T-helper 1 cell treated with Interleukin-12 subunit alpha and Interleukin-12 subunit beta and Interleukin-4 antibody, amounts not matched to agents 30 ng/mL and 1 ng/mL, for 36 hours (primary cell): ENCODE measurements around the gene SASS6. TPM values are rescaled to one million over a fixed set of nuclear protein-coding genes. Genes with fewer than 3 reads are reported as not detected.

Experiments
- intact Hi-C: fragments of 100-400 bp; cut with micrococcal nuclease; formaldehyde crosslinking; loops from one replicate; pipeline ENCODE4 v1.15.1; 2024
- total RNA-seq: library from RNA; stranded (reverse); gene quantifications from 2 replicates; pipeline ENCODE4 v1.2.3, GENCODE V29; 2022

Gene SASS6
- total RNA-seq, 1 donor from 2014 or later, result 11.2 TPM

- intact Hi-C loops, result no loop called here
Observed at GRCh38 chr1:100115524-100115923, 17.2 kb downstream of the SASS6 start.

DNA sequence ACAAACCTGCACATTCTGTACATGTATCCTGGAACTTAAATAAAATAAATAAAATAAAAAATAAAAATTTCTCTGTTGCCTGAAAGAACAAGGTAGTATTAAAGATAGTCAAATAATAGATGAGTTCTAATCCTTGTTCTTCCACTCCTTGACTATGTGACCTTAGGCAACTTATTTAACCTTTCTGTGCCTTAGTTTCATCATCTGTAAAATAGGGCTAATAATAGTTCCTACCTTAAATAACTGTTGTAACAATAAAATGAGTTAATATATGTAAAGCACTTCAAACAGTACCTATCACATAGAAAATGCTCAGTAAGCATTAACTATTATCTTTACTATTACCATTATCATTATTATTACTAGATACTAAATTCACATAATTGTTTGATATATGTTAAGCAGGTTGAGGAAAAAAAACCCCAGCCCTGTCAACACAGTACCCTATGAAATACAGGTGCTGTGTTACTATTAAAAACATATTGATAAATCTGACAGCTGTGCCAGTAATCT lies 23.1 kb downstream of the SASS6 start:
- intact Hi-C loops, result loop anchor here (5.0 kb wide), 1 partner anchor 32 kb away; no protein-coding TSS in a partner anchor

DNA sequence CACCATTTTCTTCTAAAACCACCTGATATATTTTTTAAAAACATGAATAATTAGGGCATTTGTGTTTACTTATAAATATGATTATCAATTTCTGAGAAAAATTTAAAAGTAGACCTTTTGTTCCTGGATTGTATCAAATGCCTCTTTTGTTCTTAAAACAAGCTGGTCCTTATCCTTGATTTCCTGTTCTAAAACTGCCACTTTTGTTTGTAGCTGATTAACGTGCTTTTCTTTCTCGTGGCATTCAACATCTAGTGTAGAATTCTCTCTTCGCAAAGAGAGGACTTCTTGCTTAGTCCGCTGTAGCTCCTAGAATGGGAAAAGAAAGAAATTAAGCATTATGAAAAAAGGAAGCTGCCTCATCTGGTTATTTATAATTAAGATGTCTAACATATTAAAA lies 25.0 kb downstream of the SASS6 start:
- intact Hi-C loops, result no loop called here

GRCh38 chr1:100101564-100101963 lies 31.2 kb downstream of the SASS6 start:
- intact Hi-C loops, result no loop called here

DNA sequence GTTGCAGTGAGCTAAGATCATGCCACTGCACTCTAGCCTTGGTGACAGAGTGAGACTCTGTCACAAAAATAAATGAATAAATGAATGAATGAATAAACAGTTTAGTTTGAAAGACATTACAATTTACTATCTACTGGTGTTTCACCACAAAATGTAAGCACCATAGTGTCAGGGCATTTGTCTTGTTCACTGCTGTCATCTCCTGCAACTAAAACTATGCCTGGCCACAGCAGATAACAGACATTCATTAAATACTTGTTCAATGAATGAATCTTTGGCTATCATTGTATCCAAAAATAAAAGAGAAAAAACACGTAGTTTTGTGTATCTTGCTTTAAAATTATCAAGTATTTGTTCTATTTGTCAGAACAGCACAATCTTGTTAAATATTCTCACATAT lies 32.5 kb downstream of the SASS6 start:
- intact Hi-C loops, result no loop called here

- intact Hi-C loops, result no loop called here
Observed at GRCh38 chr1:100090471-100090870, 42.3 kb downstream of the SASS6 start.

- intact Hi-C loops, result no loop called here
Observed at GRCh38 chr1:100089082-100089481, 43.6 kb downstream of the SASS6 start.

- intact Hi-C loops, result no loop called here
Observed at GRCh38 chr1:100087396-100087795, 45.3 kb downstream of the SASS6 start.

GRCh38 chr1:100080331-100080730 lies 52.4 kb downstream of the SASS6 start:
- intact Hi-C loops, result no loop called here

DNA sequence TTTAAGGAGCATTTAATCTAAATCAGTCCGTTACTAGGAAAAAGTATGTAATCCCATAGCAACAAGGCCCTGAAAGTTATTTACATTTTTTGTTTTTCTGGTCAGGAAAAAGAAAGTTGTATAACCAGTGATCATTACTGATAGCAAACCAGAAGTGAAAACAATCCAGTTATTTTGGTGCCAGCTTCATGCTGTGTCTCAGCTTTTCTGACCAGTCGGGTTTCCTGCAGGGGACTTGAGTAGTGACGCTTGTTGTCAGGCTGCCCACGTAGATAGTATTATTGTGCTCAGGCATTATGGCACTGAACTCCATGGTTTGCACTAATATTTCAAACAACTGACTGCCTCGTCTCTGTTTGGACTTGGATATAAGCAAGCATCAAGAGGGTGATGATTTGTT lies 55.2 kb downstream of the SASS6 start:
- intact Hi-C loops, result loop anchor here (5.0 kb wide), 1 partner anchor 35 kb away; no protein-coding TSS in a partner anchor

- intact Hi-C loops, result loop anchor here (5.0 kb wide), 1 partner anchor 36 kb away; no protein-coding TSS in a partner anchor
Observed at GRCh38 chr1:100076744-100077143, 56.0 kb downstream of the SASS6 start.

DNA sequence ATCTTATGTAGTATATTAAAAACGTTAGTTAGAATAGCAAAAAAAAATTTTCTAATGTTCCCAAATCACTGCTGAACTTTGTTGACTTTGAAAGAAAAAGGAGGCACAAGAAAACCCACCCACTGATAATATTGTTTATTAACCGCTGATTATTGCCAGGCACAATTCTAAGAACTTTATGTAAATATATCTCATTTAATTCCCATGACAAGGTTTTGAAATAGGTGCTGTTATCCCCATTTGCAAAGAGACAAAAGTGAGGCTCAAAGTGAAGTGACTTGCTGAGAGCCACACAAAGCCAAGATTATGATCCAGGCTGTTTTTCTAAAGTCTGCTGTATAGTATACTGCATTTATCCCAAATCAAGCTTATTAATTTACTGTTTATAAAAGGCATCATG lies 56.4 kb downstream of the SASS6 start:
- intact Hi-C loops, result loop anchor here (5.0 kb wide), 1 partner anchor 36 kb away; no protein-coding TSS in a partner anchor

DNA sequence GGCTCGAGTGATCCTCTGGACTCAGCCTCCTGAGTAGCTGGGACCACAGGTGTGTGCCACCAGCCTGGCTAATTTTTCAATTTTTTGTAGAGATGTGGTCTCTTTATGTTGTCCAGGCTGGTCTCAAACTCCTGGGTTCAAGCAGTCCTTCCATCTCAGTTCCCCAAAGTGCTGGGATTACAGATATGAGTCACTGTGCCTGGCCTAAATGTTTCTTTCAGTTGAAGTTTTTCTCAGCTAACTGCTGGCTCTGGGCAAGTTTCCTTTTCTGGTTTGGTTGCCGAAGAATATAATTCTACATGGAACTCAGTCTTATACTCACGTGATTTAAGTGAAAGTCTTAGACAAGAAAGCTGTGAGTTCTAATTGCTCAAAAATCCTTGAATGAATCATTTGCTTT lies 57.0 kb downstream of the SASS6 start:
- intact Hi-C loops, result loop anchor here (5.0 kb wide), 1 partner anchor 37 kb away; no protein-coding TSS in a partner anchor

GRCh38 chr1:100074604-100075395 lies 57.9 kb downstream of the SASS6 start:
- intact Hi-C loops, result loop anchor here (5.0 kb wide), 2 partner anchors 37 to 38 kb away; a partner anchor contains a TSS

DNA sequence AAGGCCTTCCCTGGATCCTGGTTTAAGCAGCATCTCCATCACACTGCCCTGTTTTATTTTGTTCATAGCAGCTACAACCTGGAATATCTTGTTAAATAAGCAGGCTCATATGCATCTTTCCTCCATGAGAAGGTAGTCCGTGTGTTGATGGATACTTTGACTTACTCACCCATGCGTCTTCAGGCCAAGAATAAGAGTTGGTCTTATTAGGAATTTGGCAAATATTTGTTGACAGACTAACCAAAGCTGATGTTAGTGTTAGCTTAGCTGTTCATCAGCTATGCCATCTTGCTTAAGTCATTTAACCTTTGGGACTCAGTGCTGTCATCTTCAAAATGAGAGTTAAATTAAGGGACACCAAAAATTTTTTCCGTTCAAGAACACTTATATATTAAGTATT lies 59.2 kb downstream of the SASS6 start:
- intact Hi-C loops, result loop anchor here (5.0 kb wide), 1 partner anchor 36 kb away; a partner anchor contains a TSS

DNA sequence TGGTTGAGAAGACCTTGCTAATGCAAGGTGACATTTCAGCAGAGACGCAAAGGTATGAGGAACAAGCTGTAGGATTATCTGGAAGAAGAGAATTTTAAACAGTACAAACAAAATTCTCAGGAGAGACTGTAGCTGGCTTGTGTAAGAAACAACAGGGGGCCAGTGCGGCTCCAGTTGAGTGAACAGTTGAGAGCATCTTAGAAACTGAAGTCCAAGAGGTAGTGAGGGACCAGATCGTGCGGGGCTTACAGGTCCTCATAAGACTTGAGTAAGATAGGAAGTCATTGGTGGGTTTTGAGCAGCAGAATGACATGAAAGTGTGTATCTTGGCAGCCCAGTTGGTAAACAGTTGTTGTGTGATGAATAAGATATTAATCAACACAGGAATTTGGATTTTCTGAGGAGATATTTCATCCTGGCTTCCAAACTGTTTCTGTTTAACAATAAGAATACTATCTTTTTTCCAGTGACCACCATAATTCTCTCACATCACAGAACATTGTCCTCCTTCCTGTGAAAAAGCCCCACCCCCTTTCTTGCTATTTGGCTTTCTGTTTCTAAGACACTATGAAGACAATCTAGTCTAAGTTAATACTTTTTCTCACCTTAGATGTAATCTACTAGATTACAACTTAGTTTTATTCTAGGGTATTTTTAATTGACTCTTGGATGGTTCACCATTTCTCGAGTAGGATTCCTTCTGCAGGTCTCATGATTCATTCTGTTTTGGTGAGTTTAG lies 62.4 kb downstream of the SASS6 start:
- intact Hi-C loops, result loop anchor here (5.0 kb wide), 1 partner anchor 33 kb away; a partner anchor contains a TSS

GRCh38 chr1:100065969-100066227 lies 66.8 kb downstream of the SASS6 start:
- intact Hi-C loops, result no loop called here

DNA sequence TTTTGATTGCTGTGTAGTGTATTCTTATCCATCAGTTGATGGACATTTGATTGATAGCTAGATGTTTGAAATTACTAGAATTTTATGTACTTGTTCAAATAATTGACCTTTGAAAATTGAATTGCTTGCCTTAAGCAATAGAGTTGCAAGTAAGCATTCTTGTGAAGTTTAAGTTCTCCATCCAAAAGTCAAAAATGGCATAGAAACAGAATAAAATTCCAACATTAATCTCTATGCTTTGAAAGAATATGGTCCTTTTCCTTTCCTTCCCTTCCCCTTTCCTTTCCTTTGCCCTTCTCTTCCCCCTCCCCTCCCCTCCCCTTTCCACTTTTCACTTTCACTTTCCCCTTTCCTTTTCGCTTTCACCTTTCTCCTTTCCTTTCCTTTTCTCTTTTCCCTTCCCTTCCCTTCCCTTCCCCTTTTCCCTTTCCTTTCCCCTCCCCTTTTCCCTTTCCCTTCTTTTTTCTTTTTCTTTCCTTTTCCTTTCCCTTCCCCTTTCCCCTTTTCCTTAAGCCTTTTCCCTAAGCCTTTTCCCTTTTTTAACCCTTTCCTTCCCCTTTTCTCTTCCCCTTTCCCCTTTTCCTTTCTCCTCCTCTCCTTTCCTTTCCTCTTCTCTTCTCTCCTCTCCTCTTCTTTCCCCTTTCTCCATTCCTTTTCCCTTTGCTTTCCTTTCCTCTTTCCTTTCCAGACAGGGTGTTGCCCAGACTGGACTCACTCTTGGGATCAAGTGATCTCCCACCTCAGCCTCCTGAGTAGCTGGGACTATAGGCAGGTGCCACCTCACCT lies 67.4 kb downstream of the SASS6 start:
- intact Hi-C loops, result no loop called here

GRCh38 chr1:100061681-100062080 lies 71.0 kb downstream of the SASS6 start:
- intact Hi-C loops, result no loop called here

DNA sequence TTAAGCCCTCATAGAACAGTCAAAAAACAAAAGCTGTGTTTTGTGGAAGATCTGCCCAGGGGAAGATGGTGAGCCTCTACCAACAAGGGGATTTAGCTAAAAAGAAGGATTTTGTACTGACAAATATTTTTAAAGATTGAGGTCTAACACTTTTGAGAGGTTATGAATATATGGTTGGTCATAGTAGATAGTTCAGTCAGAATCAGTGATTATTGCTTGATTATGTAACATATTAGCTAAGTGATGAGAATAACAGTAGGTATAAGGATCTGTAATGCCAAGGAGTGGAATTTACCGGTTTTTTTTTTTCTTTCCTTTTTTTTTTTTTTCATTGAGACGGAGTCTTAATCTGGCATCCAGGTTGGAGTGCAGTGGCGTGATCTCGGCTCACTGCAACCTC lies 79.0 kb downstream of the SASS6 start:
- intact Hi-C loops, result no loop called here

DNA sequence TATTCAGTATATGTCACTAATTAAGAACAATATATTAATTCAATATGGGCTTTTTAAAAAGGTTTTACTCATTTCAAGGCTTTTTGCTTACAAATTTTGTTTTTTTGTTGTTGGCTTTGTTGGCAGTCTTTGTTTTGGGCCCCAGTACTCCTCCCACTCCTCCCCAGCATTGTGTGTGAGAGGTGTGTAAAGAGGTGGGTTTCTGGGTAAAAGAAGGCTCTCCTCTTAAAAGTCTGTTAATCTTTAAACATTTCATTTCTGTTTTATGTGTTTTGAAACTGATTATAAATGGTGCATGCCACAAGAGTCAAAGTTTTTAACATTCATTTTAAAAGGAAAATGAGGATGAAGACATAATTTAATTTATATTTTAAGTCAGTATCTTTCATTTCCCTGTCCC lies 79.6 kb downstream of the SASS6 start:
- intact Hi-C loops, result no loop called here
